NCI-H446 treated with DMSO at 0.1 percent for 48 hours (cell line): ENCODE results near the gene OLFM4.

Experiments
- DNase-seq: peaks from one replicate; lab custom pipeline; 2025; lab: John Stamatoyannopoulos, UW

OLFM4 gene

DNA sequence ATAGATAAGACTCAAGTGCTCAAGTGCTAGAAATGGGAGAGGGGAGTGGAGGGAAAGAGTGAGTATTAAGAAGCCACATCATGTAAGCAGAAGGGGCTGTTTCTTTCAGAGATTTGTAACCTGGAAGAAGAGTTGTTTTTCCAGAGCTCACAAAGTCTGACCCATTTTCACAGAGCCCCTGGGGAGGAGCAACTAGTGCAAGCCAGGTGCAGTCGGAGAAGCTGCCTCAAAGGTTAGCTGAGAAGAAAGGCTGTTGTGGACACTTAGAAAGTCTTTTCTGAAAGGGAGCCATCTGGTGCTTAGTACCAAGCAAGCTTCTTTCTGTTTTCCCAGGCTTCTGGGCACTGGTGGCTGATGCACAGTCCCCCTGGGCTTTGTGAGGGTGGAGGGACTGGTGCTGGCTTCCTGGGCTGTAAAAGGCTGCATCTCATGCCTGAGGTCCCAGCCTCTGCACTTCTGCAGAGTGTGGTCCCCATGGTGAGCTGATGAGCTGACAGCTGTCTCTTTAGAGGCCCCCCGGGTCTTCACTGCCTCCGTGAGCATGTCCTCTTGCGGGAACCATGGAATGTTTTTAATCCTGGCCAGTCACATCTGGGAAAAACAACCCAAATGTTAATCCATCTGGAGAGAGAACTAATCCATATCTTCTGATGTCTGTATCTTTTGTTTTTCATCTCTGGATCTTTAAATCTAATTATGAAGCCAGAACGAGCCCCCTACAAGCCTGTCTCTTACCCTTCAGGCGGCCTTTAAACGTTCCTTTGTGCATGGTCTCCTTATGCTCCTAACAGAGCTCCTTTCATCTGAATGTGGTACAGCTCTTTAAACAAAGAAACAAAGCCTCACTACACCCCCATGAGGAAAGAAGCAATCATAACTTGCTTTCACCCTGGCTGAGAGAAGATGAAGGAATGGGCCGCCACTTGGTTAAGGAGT is 40.2 kb downstream of the OLFM4 start:
- no peak for DNase-seq

DNA sequence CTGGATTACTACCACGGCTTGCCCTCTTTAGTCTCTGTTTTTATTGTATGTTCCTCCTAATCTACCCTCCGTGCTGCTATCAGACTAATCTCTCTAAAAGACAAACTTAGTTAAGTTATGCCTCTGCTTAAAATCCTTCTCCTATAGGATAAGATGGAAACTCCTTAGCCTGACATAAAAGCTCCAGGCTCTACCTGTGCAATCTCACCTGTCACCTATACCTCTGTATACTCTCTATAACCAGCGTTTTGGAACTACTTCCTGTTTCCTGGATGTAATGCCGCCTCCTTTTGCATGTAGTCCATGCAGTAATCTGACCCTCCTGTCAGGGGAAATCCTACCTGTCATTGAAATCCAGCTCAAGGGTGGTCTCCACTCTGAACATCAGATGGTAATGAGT is 41.2 kb downstream of the OLFM4 start:
- no peak for DNase-seq

DNA sequence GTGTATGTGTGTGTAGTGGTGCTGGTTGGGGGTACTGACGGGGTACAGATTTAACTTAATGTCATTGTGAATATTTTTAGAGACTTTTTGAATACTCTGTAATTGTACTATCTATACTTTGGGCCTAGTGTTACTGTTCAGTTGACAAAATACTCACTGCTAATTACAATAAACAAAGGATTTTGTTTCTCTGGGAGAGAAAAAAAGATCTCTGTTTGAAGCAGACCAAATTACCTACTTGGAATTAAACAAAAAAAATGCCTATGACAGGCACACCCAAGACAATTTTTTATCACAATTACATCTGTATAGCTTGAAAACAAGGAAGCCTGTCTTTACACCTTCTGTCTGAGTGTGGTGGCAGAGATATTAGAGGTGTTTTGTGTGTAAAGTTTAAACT is 45.1 kb downstream of the OLFM4 start:
- no peak for DNase-seq

DNA sequence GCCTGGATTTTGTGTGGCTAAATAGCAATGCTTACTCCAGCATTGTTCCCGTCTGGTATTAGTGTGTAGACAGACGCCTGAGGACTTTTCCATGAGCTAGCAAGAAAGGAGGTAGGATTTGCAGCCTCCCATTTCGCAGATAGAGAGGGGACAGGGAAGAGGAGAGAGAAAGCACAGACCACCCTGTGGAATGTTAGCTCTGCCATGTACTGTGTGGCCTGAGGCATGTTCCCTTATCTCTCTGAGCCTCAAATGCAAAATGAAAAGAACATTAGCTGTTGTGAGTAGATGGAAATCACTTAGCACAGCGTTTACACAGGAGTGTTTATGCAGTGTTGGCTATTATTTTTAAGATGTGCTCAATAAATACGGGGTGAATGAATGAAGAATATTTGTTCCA is 45.5 kb downstream of the OLFM4 start:
- no peak for DNase-seq

DNA sequence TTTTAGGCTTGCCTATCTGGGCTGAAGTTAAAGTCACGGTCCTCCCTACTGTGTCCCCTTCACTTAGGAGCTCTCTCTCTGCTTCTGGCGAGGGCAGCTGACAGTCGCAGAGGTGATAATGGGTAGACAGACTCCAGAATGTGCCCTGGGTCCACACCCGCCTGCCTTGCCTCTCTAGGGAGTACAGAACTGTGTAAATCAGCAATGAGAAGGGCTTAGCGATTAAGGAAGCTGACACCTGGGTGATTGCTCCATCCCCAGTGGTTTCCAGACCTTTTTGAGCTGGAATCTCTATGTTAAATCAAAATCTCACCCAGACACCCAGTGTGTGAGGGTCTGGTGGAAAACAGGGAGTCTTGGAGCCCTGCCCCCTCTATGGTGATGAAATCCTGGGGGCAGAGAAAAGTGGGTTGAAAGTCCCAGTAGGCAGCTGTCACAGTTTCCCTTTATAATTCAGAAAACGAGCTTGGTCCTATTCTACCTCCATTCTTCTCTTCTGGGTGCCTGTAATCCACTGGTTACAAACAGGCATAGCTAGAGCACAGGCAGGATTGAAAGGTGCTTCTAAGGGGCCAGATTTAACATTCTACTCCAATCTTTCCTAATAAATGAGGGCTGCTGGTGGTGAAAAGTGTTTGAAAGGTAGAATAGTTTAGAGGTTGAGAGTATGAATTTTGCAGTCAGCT is 46.9 kb downstream of the OLFM4 start:
- DNase-seq = no peak

DNA sequence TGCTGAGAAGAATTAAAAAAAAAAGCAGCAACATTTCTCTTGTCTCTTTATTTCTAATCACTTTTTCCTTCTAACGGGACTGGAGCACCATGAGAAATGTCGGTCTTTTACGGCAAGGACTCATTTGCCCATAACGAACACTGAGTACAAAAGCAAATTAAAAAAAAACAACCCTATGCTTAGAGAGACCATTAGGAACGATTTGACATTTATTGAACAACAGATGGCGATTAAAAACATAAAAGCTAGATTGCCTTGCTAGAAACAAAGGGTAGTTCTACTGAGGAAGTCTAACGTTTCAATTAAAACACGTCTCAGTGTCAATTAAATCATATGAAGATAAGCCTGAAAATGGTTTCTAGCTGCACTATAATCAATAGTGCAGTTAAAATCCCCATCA is 51.1 kb downstream of the OLFM4 start:
- DNase-seq = no peak

DNA sequence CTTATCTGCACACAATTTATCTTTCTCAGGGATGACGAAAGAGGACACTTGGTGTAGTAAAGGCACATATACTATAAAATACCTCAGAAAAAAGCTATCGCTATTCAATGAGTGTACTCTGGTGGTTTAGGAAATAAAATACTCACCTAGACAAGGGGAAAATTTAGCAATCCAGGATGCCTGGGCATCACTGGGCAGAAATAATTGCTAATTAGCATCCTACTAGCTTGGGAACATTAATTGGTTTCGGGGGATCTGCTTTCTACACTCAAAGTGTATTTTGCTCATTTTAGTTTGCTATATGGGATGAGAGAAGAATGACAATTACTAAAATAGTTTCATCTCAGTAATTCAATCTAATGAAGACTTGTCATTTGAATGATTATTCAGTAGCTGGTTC is 60.3 kb downstream of the OLFM4 start:
- DNase-seq = no peak

DNA sequence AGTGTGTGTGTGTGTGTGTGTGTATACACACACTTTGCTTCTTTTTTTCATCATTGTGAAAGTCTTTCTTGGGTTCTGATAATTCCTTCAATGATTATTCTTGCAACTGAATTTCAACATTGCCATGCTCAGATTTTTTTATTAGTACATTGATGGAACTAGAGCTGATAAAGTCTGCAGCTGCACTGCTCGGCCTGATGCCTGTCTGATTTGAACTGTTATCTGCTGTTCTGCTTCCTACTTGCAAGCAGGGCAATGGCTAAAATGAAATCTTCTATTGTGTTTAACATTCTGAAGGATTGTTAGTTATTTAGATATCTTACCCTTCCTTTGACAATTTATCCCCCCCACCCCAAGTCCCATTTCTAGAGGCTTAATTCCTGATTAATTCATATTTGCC is 61.3 kb downstream of the OLFM4 start:
- no peak for DNase-seq

DNA sequence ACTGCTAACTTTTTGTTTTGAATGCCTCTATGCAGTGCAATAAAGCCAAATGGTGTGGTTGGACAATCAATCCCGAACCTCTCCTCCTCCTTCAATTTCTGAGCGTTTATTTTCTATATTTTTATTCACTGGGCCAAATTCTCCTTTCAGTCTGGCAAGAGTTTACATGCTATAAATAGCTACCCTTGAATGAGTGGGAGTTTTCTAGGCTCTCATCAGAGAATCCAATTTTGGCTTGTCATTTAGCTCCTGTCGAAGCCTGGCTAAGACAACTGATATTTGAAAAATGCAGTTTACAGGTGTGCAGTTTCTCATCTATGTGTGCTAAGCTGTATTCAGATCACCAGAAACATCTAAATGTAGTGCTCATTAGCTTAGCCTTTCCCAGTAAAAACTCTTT is 61.8 kb downstream of the OLFM4 start:
- DNase-seq = no peak

DNA sequence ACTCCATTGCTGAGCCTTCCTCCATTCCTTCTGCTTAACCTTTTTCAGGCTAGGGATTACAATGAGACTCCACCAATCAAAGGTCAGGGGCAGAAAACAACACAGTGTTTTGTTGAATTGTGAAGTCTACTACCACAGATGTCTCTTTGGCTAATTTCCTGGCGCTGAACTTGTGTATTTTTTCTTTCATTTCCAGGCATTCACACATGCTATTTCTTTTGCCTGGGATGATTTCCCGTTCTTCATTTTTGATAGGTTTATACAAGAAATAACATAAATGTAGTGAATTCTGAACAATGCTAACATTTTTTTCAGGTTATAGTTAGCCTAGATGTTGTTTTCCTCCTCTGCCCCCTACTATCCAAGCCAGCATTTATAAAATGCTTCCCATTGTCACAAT is 64.3 kb downstream of the OLFM4 start:
- no peak for DNase-seq

DNA sequence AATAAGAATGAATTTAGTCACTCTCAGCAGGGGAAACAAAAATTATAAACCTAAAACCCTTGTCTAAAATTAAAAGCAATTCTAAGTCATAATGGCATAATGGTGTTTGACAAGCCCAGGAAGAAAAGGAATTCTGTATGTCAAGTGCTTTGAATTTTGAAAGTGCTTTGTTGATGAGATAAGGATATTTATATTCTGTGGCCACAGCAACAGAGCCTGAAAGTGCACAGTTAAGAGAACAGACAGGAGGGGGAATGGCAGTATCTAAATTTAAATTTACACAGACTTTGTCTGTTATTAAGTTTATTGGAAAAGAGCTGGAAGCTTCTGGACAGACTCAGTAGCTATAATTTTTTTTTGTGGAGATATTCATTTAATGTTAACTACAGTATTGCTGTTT is 69.8 kb downstream of the OLFM4 start:
- no peak for DNase-seq

DNA sequence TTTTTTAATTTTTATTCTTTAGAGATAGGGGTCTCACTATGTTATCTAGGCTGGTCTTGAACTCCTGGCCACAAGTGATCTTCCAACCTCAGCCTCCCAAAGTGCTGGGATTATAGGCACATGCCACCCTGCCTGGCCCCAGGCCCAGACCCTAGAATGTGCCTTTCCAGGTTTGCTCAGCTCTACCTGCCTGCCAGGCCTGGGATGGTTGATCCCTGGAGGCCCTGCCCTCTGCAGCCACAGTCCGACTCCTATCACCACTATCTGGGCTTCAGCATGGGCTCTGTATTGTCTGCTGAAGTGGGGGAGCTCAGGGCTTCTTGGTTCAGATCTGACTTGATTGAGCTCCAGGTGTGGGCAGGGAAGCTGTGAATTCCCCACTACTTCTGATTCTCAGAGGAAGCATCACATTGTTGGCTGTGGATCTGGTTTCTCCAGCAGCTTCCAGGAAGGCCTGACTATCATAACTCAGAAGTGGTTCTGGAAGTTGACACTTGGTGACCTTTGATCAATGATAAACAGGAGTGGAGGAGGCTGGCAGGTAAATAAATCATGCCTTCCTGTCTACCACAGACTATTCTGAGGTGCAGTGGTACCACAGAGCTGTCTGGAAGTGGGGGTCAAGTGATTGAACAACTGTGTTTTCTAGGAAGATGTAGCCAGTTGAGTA is 71.9 kb downstream of the OLFM4 start:
- no peak for DNase-seq
